Measurements from ENCODE around the gene TMA7. TPM values are rescaled to one million over a fixed set of nuclear protein-coding genes. Genes with fewer than 3 reads are reported as not detected.

Gene TMA7
- total RNA-seq, 1 donor from 2014 or later, result 184 TPM

- peak overlapping the region; percentile 26 for H3K4me3 Mint-ChIP-seq (ENCODE audit: unreplicated experiment)
- peaks cover 59% of the 10 kb centered on the region for H3K4me1 Mint-ChIP-seq (ENCODE audit: low read depth)
- H3K27me3 Mint-ChIP-seq (ENCODE audit: low read depth), result no peaks in the 10 kb centered on the region
- H3K9me3 Mint-ChIP-seq (ENCODE audit: low read depth), result no peaks in the 10 kb centered on the region
- DNase-seq (ENCODE audit: low spot score), result peak; percentile 85
- H3K36me3 Mint-ChIP-seq (ENCODE audit: low read depth), result peaks cover 3% of the 10 kb centered on the region
- peak overlapping the region; percentile 92 for H3K27ac Mint-ChIP-seq (ENCODE audit: unreplicated experiment)
- TF ChIP-seq CTCF (IDR thresholded peaks at IDR 0.05), result no peak
These were observed 14.7 kb upstream of the TMA7 start for GRCh38 chr3:48425281-48425812.

DNA sequence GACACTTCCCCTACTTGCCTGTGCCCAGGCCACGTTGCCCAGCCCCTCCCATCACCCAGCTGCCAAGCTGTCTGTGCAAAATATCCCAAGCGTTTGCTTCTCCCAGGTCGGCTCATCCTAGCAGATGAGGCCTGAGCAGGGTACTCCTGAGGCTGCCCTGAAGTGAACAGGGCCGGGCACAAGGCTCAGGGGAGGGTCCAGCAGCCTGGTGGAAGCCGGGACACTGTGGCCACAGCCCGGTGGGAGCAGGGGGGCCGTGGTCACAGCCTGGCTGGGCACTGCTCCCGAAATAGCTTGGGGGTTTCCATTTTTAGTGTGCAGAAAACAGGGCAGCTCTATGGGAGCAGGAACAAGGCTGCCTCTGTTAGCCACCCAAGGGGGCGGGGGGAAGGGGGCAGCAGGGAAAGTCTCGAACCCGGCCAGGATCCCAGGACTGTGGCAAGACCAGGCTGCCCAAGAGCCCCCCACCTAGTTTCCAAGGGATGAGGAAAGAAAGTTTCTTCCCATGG is 13.6 kb upstream of the TMA7 start:
- Mint-ChIP-seq H3K27ac (ENCODE audit: unreplicated experiment) (peak overlapping the region; percentile 92), H3K9me3 (ENCODE audit: low read depth) (no peaks in the 10 kb centered on the region), H3K27me3 (ENCODE audit: low read depth) (no peaks in the 10 kb centered on the region), H3K4me3 (ENCODE audit: unreplicated experiment) (peak overlapping the region; percentile 26), H3K36me3 (ENCODE audit: low read depth) (peaks cover 3% of the 10 kb centered on the region), H3K4me1 (ENCODE audit: low read depth) (peaks cover 70% of the 10 kb centered on the region)
- peak; percentile 57 for DNase-seq (ENCODE audit: low spot score)
- TF ChIP-seq CTCF (IDR thresholded peaks at IDR 0.05), result no peak

- Mint-ChIP-seq H3K27me3 (ENCODE audit: low read depth) (no peaks in the 10 kb centered on the region), H3K27ac (ENCODE audit: unreplicated experiment) (peak overlapping the region; percentile 80), H3K4me3 (ENCODE audit: unreplicated experiment) (peak overlapping the region; percentile 78), H3K36me3 (ENCODE audit: low read depth) (peaks cover 6% of the 10 kb centered on the region), H3K9me3 (ENCODE audit: low read depth) (no peaks in the 10 kb centered on the region), H3K4me1 (ENCODE audit: low read depth) (peaks cover 75% of the 10 kb centered on the region)
- DNase-seq (ENCODE audit: low spot score), result no peak
- no peak for TF ChIP-seq CTCF (IDR thresholded peaks at IDR 0.05)
These were observed 13.0 kb upstream of the TMA7 start for GRCh38 chr3:48426944-48427629.

- DNase-seq (ENCODE audit: low spot score), result peak; percentile 68
- peak overlapping the region; percentile 78 for H3K4me3 Mint-ChIP-seq (ENCODE audit: unreplicated experiment)
- peaks cover 80% of the 10 kb centered on the region for H3K4me1 Mint-ChIP-seq (ENCODE audit: low read depth)
- no peaks in the 10 kb centered on the region for H3K9me3 Mint-ChIP-seq (ENCODE audit: low read depth)
- H3K27me3 Mint-ChIP-seq (ENCODE audit: low read depth), result no peaks in the 10 kb centered on the region
- no peak for TF ChIP-seq CTCF (IDR thresholded peaks at IDR 0.05)
- H3K36me3 Mint-ChIP-seq (ENCODE audit: low read depth), result peaks cover 6% of the 10 kb centered on the region
- H3K27ac Mint-ChIP-seq (ENCODE audit: unreplicated experiment), result peak overlapping the region; percentile 80
These were observed 12.5 kb upstream of the TMA7 start for GRCh38 chr3:48427630-48427962.

GRCh38 chr3:48428088-48428571 is 11.9 kb upstream of the TMA7 start:
- no peaks in the 10 kb centered on the region for H3K27me3 Mint-ChIP-seq (ENCODE audit: low read depth)
- peaks cover 80% of the 10 kb centered on the region for H3K4me1 Mint-ChIP-seq (ENCODE audit: low read depth)
- H3K36me3 Mint-ChIP-seq (ENCODE audit: low read depth), result peaks cover 4% of the 10 kb centered on the region
- no peaks in the 10 kb centered on the region for H3K9me3 Mint-ChIP-seq (ENCODE audit: low read depth)
- H3K27ac Mint-ChIP-seq (ENCODE audit: unreplicated experiment), result peak overlapping the region; percentile 80
- H3K4me3 Mint-ChIP-seq (ENCODE audit: unreplicated experiment), result peak overlapping the region; percentile 78
- TF ChIP-seq CTCF (IDR thresholded peaks at IDR 0.05), result no peak
- no peak for DNase-seq (ENCODE audit: low spot score)

Measured in chondrocyte (in vitro differentiated cells).